Spleen (tissue), 11 donors: ENCODE results near the gene CES3. TPM values are rescaled to one million over a fixed set of nuclear protein-coding genes. Genes with fewer than 3 reads are reported as not detected.
A peak's percentile ranks its signal among the peaks of the same experiment; 100 is the strongest.

Experiments used
- DNase-seq: peaks from one replicate; pipeline ENCODE4 v3.0.0-alpha.2; 2020
- H3K27ac ChIP-seq, 8 donors: fragments of 200-600 bp; sonication (generic) in 7 of 8; 1 replicate in 4 of 8; 2 replicates in 4 of 8; pipeline versions ENCODE4 v1.5.0 to v1.8.0; 2016 to 2021; ENCODE audit warnings: inconsistent platforms in 4 of 8, mild to moderate bottlenecking in 4 of 8, moderate library complexity in 1 of 8
- H3K27me3 ChIP-seq, 7 donors: fragments of 200-600 bp; sonication (generic) in 6 of 7; replicated peaks in 1 of 7; 1 replicate in 4 of 7; 2 replicates in 3 of 7; pipeline versions ENCODE4 v1.5.0 to v1.8.0; 2016 to 2021; ENCODE audit warnings: inconsistent platforms in 3 of 7, mild to moderate bottlenecking in 1 of 7
- H3K36me3 ChIP-seq, 6 donors: fragments of 200-600 bp; sonication (generic) in 5 of 6; 1 replicate in 4 of 6; 2 replicates in 2 of 6; pipeline versions ENCODE4 v1.5.0 to v1.8.0; 2016 to 2021; ENCODE audit warnings: inconsistent platforms in 2 of 6
- H3K4me1 ChIP-seq, 6 donors: fragments of 200-600 bp; sonication (generic) in 5 of 6; 1 replicate in 3 of 6; 2 replicates in 3 of 6; pipeline versions ENCODE4 v1.5.0 to v1.8.0; 2016 to 2021; ENCODE audit warnings: inconsistent platforms in 3 of 6
- H3K4me3 ChIP-seq, 8 donors: fragments of 200-600 bp; sonication (generic) in 7 of 8; 1 replicate in 4 of 8; 2 replicates in 4 of 8; pipeline versions ENCODE4 v1.5.0 to v1.8.0; 2016 to 2021; ENCODE audit warnings: inconsistent platforms in 4 of 8, mild to moderate bottlenecking in 4 of 8, moderate library complexity in 2 of 8
- H3K9me3 ChIP-seq, 8 donors: fragments of 200-600 bp; sonication (generic) in 7 of 8; 1 replicate in 4 of 8; 2 replicates in 4 of 8; pipeline versions ENCODE4 v1.5.0 to v1.8.0; 2016 to 2021; ENCODE audit warnings: inconsistent platforms in 4 of 8
- CTCF ChIP-seq, 11 experiments: fragments of 200-600 bp in 7 of 11; fragments of 450-650 bp in 4 of 11; sonication (generic) in 4 of 11; IDR thresholded peaks in 8 of 11; conservative IDR thresholded peaks in 3 of 11; 1 replicate in 7 of 11; 2 replicates in 4 of 11; pipeline versions ENCODE4 v1.4.0 to v1.8.0; 2016 to 2021; ENCODE audit warnings: antibody characterized with exemption in 11 of 11, inconsistent platforms in 4 of 11, mild to moderate bottlenecking in 1 of 11
- POLR2A ChIP-seq, 3 donors: fragments of 450-650 bp; IDR thresholded peaks; one replicate each; pipeline ENCODE4 v1.5.1; 2017; ENCODE audit warnings: antibody characterized with exemption in 3 of 3, mild to moderate bottlenecking in 1 of 3
- POLR2AphosphoS5 ChIP-seq, 3 donors: sonication (generic); formaldehyde crosslinking; IDR thresholded peaks; one replicate each; pipeline ENCODE4 v1.5.1; 2017; ENCODE audit warnings: antibody characterized with exemption in 3 of 3
- WGBS, 5 donors: extraction: QIAGEN DNeasy Blood & Tissue Kit in 3 of 5; methylation state at CpG; one replicate each; pipeline versions ENCODE4 v1.1.5 to v1.1.7; 2013 to 2018; 5-methylcytosine and 5-hydroxymethylcytosine counted together
- intact Hi-C: fragments of 100-400 bp; cut with DNase I; formaldehyde crosslinking; loops from one replicate; pipeline ENCODE4 v1.15.0; 2023; ENCODE audit warnings: low total_unique reads
- polyA plus RNA-seq, 3 donors: library from polyadenylated mRNA; stranded (reverse); fragments of 200-250 nt; gene quantifications; one replicate each; pipeline ENCODE4 v1.2.1, GENCODE V29; 2013
- total RNA-seq, 7 donors: library from RNA; depleted of rRNA in 3 of 7; stranded (reverse); fragments of >200 nt in 3 of 7; fragmentation: NEBNext Ultra II Directional in 4 of 7; extraction: Animal tissue kit (Norgen Biotek cat#: 25700) in 4 of 7; gene quantifications; one replicate each; pipeline versions ENCODE4 v1.1.0 to v1.2.1, GENCODE V29; 2016 to 2021
- donor health status: healthy with polysubstance abuse.
- donor health status: DM: no; HTN: no; CAD: no; lungs with moderate emphysema.
- donor health status: DM: no; HTN: no; CAD: no.
- donor health status: Bipolar disorder and iron deficiency.
- donor health status: healthy.
- donor health status: DM: no; HTN: no; CAD: no.
- donor health status: DM: yes; HTN: yes; CAD: no.

CES3 gene
- total and polyA plus RNA-seq, 10 donors: 0.23 to 1.3 (median 0.34) TPM; not detected in 1

GRCh38 chr16:66996324-66996982 lies 35.4 kb downstream of the CES3 start:
- H3K27me3 ChIP-seq: peaks cover 0 to 12% (median 0%) of the 10 kb centered on the region in 7 donors
- no peak for TF ChIP-seq POLR2A (IDR thresholded peaks at IDR 0.05)
- TF ChIP-seq POLR2AphosphoS5 (IDR thresholded peaks at IDR 0.05): no peak
- no peak for TF ChIP-seq CTCF (IDR thresholded peaks at IDR 0.05 in 8 of 11, conservative IDR thresholded peaks at IDR 0.05 in 3 of 11)
- no peak overlapping the region for H3K27ac ChIP-seq
- no peaks in the 10 kb centered on the region for H3K9me3 ChIP-seq
- 74 to 83% (median 80%) methylated on average over 4 to 6 of the region's 6 CpGs for WGBS, 5 donors
- peaks cover 5 to 17% (median 13%) of the 10 kb centered on the region in 6 donors for H3K4me1 ChIP-seq
- no peak overlapping the region for H3K4me3 ChIP-seq
- DNase-seq: no peak
- no peaks in the 10 kb centered on the region for H3K36me3 ChIP-seq
- intact Hi-C loops: no loop called here

DNA sequence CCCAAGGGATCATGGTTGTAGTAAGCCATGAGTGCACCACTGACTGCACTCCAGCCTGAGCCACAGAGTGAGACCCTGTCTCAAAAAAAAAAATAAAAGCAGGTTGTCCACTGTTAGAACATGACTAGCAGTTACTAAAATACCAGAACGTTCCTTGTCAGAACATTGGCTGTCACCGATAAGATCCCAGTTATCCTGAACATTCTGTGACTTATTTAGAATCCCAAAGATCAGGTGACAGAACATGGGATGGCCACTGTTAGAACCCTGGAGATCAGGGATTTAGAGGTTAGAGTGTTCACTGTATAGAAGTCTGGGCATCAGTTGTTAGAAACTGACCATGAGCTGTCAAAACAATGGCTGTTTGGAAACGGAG lies 35.9 kb downstream of the CES3 start:
- Histone ChIP-seq H3K9me3 (no peaks in the 10 kb centered on the region), H3K27ac (no peak overlapping the region), H3K27me3 (peaks cover 0 to 14% (median 0%) of the 10 kb centered on the region in 7 donors), H3K36me3 (no peaks in the 10 kb centered on the region), H3K4me3 (no peak overlapping the region), H3K4me1 (peaks cover 7 to 21% (median 16%) of the 10 kb centered on the region in 6 donors)
- intact Hi-C loops: no loop called here
- WGBS, 5 donors: 74 to 80% (median 78%) methylated on average over 3 of the region's 3 CpGs
- TF ChIP-seq CTCF (IDR thresholded peaks at IDR 0.05 in 8 of 11, conservative IDR thresholded peaks at IDR 0.05 in 3 of 11) (no peak), POLR2A (IDR thresholded peaks at IDR 0.05) (no peak), POLR2AphosphoS5 (IDR thresholded peaks at IDR 0.05) (no peak)
- DNase-seq: no peak

DNA sequence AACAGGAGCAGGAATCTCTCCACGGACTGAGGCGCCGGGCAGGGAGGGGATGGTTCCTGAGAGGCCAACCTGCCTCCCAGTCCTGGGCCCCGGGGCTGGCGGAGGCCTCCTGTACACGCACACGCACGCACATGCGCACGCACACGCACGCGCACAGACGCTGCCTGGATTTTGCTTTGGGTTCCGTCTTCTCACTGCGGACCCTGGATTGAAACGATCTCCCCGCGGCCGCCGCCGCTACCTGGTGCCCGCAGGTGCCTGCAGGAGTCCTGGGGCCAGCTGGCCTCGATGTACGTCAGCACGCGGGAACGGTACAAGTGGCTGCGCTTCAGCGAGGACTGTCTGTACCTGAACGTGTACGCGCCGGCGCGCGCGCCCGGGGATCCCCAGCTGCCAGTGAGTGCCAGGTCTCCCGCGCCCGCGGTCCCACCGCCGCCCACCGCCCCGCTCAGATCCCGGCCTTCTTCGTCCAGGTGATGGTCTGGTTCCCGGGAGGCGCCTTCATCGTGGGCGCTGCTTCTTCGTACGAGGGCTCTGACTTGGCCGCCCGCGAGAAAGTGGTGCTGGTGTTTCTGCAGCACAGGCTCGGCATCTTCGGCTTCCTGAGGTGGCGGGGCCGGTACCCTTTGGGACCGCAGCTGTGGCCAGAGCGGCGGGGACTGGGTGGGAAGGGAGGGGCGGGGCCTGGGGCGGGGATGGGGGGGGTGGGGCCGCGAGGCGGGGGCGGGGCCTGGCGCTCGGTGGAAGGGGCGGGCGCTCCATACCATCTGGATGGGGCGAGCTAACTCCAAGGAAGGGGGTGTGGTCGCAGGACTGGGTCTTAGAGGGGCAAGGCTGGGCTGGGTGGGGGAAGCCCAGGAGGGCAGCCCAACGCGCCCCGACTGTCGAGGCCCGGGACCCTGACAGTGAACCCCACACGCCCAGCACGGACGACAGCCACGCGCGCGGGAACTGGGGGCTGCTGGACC lies 39.6 kb downstream of the CES3 start:
- Histone ChIP-seq H3K4me1 (peaks cover 7 to 21% (median 16%) of the 10 kb centered on the region in 6 donors), H3K36me3 (peaks cover 0 to 13% (median 0%) of the 10 kb centered on the region in 6 donors), H3K4me3 (peak overlapping the region; percentile 43 to 81 (median 58)), H3K9me3 (no peaks in the 10 kb centered on the region), H3K27ac (peak overlapping the region in 7 of 8 donors; percentile 20 to 73 (median 46)), H3K27me3 (peaks cover 0 to 19% (median 0%) of the 10 kb centered on the region in 7 donors)
- intact Hi-C loops: no loop called here
- TF ChIP-seq CTCF (IDR thresholded peaks at IDR 0.05 in 8 of 11, conservative IDR thresholded peaks at IDR 0.05 in 3 of 11) (no peak), POLR2AphosphoS5 (IDR thresholded peaks at IDR 0.05) (peak; percentile 15 to 66 (median 43))
- peak; percentile 88 for DNase-seq
- 4 to 37% (median 9%) methylated on average over 21 to 89 of the region's 89 CpGs for WGBS, 5 donors

GRCh38 chr16:67001726-67002125 lies 40.7 kb downstream of the CES3 start:
- no peak for TF ChIP-seq CTCF (IDR thresholded peaks at IDR 0.05 in 8 of 11, conservative IDR thresholded peaks at IDR 0.05 in 3 of 11)
- TF ChIP-seq POLR2AphosphoS5 (IDR thresholded peaks at IDR 0.05): no peak
- no peak for TF ChIP-seq POLR2A (IDR thresholded peaks at IDR 0.05)
- intact Hi-C loops: no loop called here
- Histone ChIP-seq H3K27me3 (peaks cover 0 to 19% (median 0%) of the 10 kb centered on the region in 7 donors), H3K9me3 (no peaks in the 10 kb centered on the region), H3K36me3 (peaks cover 0 to 13% (median 0%) of the 10 kb centered on the region in 6 donors), H3K27ac (no peak overlapping the region), H3K4me1 (peaks cover 7 to 21% (median 16%) of the 10 kb centered on the region in 6 donors), H3K4me3 (peak overlapping the region in 1 of 8 donors; percentile 81)
- no peak for DNase-seq
- 78 to 92% (median 86%) methylated on average over 2 to 3 of the region's 3 CpGs for WGBS, 5 donors
